ENCODE measurements around the gene CCT6B.
"Not testable (repeated sequence)": the region's sequence is repeated elsewhere in the genome, so short reads cannot be mapped to it uniquely, and the experiment has no call there.

DNA sequence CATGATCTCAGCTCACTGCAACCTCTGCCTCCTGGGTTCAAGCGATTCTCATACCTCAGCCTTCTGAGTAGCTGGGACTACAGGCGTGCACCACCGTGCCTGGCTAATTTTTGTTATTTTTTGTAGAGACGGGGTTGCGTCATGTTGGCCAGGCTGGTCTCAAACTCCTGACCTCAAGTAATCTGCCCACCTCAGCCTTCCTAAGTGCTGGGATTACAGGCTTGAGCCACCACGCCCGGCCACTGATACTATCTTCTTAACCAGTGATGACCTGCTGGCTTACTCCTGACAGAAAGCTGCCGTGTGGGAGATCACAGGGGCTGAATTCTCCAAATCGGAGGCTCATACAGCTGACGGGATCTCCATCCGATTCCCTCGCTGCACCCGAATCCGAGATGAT lies 39.7 kb upstream of the CCT6B start:
- not testable (repeated sequence) for TF ChIP-seq RAD21 (IDR thresholded peaks at IDR 0.05; ENCODE audit: low read length); CTCF (conservative IDR thresholded peaks at IDR 0.05; ENCODE audit: low read depth, low read length)

Measured in IMR-90 (cell line).